SK-N-SH (cell line): ENCODE results near the gene CEP95. TPM values are rescaled to one million over a fixed set of nuclear protein-coding genes. Genes with fewer than 3 reads are reported as not detected.

Source experiments
- CTCF ChIA-PET: fragments of 300-600, 350-600 bp; formaldehyde crosslinking; extraction: SDS; loops from one replicate; lab custom pipeline; 2021; lab: Yijun Ruan, JAX
- POLR2A ChIA-PET: fragments of 350-600 bp; sonication (Branson Sonifier 250); formaldehyde crosslinking; extraction: SDS; loops from one replicate; lab custom pipeline; 2020; ENCODE audit warnings: antibody characterized with exemption, inconsistent platforms; lab: Yijun Ruan, JAX
- DNase-seq: peaks from one replicate; pipeline ENCODE4 v3.0.0; 2012
- H2AFZ ChIP-seq: fragments of 200-600 bp; sonication (generic); 2 replicates; pipeline ENCODE4 v1.8.1; 2016; ENCODE audit warnings: antibody characterized with exemption, mild to moderate bottlenecking, low read depth
- H3F3A ChIP-seq: fragments of 200-600 bp; sonication (generic); replicated peaks from 2 replicates; pipeline ENCODE3; 2016; ENCODE audit warnings: antibody characterized with exemption, mild to moderate bottlenecking; ENCODE audit not compliant: insufficient read depth
- H3K27ac ChIP-seq, 2 experiments: fragments of 200-500 bp in 1 of 2; fragments of 200-600 bp in 1 of 2; sonication (Bioruptor generic) in 1 of 2; sonication (generic), shearing (Covaris generic) in 1 of 2; 2 replicates each; pipeline versions ENCODE4 v1.5.1 to v1.6.1; 2014 to 2016; ENCODE audit warnings: low read depth in 2 of 2, inconsistent platforms in 1 of 2, low read length in 1 of 2, mild to moderate bottlenecking in 1 of 2, mixed read lengths in 1 of 2
- H3K27me3 ChIP-seq: fragments of 200-600 bp; sonication (generic), shearing (Covaris generic); 2 replicates; pipeline ENCODE4 v1.6.1; 2016; ENCODE audit warnings: mixed run types; ENCODE audit not compliant: insufficient read depth
- H3K36me3 ChIP-seq, 2 experiments: fragments of 200-500 bp in 1 of 2; fragments of 200-600 bp in 1 of 2; sonication (Bioruptor generic) in 1 of 2; sonication (generic) in 1 of 2; replicated peaks in 1 of 2; 2 replicates each; pipeline versions ENCODE3 to v1.5.1; 2014 to 2016; ENCODE audit warnings: low read length in 1 of 2, mild to moderate bottlenecking in 1 of 2; ENCODE audit not compliant: insufficient read depth in 2 of 2, control insufficient read depth in 1 of 2
- H3K4me1 ChIP-seq, 2 experiments: fragments of 200-500 bp in 1 of 2; fragments of 200-600 bp in 1 of 2; sonication (Bioruptor generic) in 1 of 2; sonication (generic), shearing (Covaris generic) in 1 of 2; 2 replicates each; pipeline versions ENCODE4 v1.5.1 to v1.6.1; 2014 to 2016; ENCODE audit warnings: low read depth in 1 of 2, low read length in 1 of 2, mixed run types in 1 of 2; ENCODE audit not compliant: insufficient read depth in 2 of 2, control insufficient read depth in 1 of 2
- H3K4me2 ChIP-seq: fragments of 200-600 bp; sonication (generic), shearing (Covaris generic); 2 replicates; pipeline ENCODE4 v1.6.1; 2017; ENCODE audit warnings: mixed run types
- H3K4me3 ChIP-seq, 2 experiments: fragments of 200-500 bp in 1 of 2; fragments of 200-600 bp in 1 of 2; sonication (Bioruptor generic) in 1 of 2; sonication (generic), shearing (Covaris generic) in 1 of 2; 2 replicates each; pipeline versions ENCODE4 v1.5.1 to v1.8.1; 2014 to 2016; ENCODE audit warnings: low read depth in 2 of 2, inconsistent platforms in 1 of 2, low read length in 1 of 2, mild to moderate bottlenecking in 1 of 2, mixed read lengths in 1 of 2, moderate library complexity in 1 of 2
- H3K79me2 ChIP-seq: fragments of 200-600 bp; sonication (generic); 2 replicates; pipeline ENCODE4 v1.8.1; 2017; ENCODE audit warnings: mild to moderate bottlenecking; ENCODE audit not compliant: insufficient read depth
- H3K9ac ChIP-seq: fragments of 200-600 bp; sonication (generic); 2 replicates; pipeline ENCODE4 v1.6.1; 2017; ENCODE audit warnings: mixed run types
- H3K9me2 ChIP-seq: fragments of 200-600 bp; sonication (generic); 2 replicates; pipeline ENCODE4 v1.6.1; 2017; ENCODE audit warnings: mixed run types
- H3K9me3 ChIP-seq: fragments of 200-600 bp; sonication (generic); 2 replicates; pipeline ENCODE4 v1.6.1; 2017; ENCODE audit warnings: mixed run types, mild to moderate bottlenecking, moderate library complexity
- H4K20me1 ChIP-seq: fragments of 200-600 bp; sonication (generic); 2 replicates; pipeline ENCODE4 v1.6.1; 2017; ENCODE audit warnings: mild to moderate bottlenecking, mixed run types; ENCODE audit not compliant: insufficient read depth
- ELF1 ChIP-seq: IDR thresholded peaks from 2 replicates; pipeline ENCODE4 v1.4.0; 2012
- FOXM1 ChIP-seq: IDR thresholded peaks from 2 replicates; pipeline ENCODE4 v1.4.0; 2012; ENCODE audit warnings: low read depth, mild to moderate bottlenecking
- JUND ChIP-seq: IDR thresholded peaks from 2 replicates; pipeline ENCODE4 v1.4.0; 2012
- MEF2A ChIP-seq: IDR thresholded peaks from 2 replicates; pipeline ENCODE4 v1.4.0; 2012; ENCODE audit warnings: low read depth, borderline replicate concordance
- MXI1 ChIP-seq: IDR thresholded peaks from 2 replicates; pipeline ENCODE4 v1.6.1; 2012; ENCODE audit warnings: mild to moderate bottlenecking, low read depth, low read length, improper control_type of control experiment
- SMC3 ChIP-seq: IDR thresholded peaks from 2 replicates; pipeline ENCODE4 v1.6.1; 2012; ENCODE audit warnings: low read depth, low read length, improper control_type of control experiment
- TAF1 ChIP-seq: IDR thresholded peaks from 2 replicates; pipeline ENCODE4 v1.6.1; 2012; ENCODE audit warnings: low read depth, mild to moderate bottlenecking, low read length, moderate library complexity, borderline replicate concordance
- USF2 ChIP-seq: fragments of 150-350 bp; IDR thresholded peaks from 2 replicates; pipeline ENCODE4 v1.6.1; 2017; ENCODE audit warnings: antibody characterized with exemption, low read length, low read depth, borderline replicate concordance
- YY1 ChIP-seq: IDR thresholded peaks from 2 replicates; pipeline ENCODE4 v1.4.0; 2012; ENCODE audit warnings: low read depth, mild to moderate bottlenecking
- ZBTB33 ChIP-seq: IDR thresholded peaks from 2 replicates; pipeline ENCODE4 v1.4.0; 2012; ENCODE audit warnings: low read depth, borderline replicate concordance
- WGBS: methylation state at CpG from one replicate; pipeline ENCODE4 v1.1.6; 2017; ENCODE audit warnings: low lambda C conversion rate; 5-methylcytosine and 5-hydroxymethylcytosine counted together
- polyA plus RNA-seq, 3 experiments: library from polyadenylated mRNA; depleted of rRNA; stranded (reverse); fragments of >200 nt; gene quantifications; 2 replicates each; pipeline ENCODE4 v1.2.3, GENCODE V29; 2012

Gene CEP95
- polyA plus RNA-seq, 1 of the 3 experiments (the other 2 are of a cell fraction) = 30.8 TPM

GRCh38 chr17:64551461-64551860 is 44.7 kb downstream of the CEP95 start:
- Histone ChIP-seq H3K4me1 (no peaks in the 10 kb centered on the region), H3K9me2 (no peaks in the 10 kb centered on the region), H3K4me2 (no peak overlapping the region), H3K9ac (no peak overlapping the region), H3K27ac (no peak overlapping the region), H3F3A (peaks cover 77% of the 10 kb centered on the region), H3K27me3 (no peaks in the 10 kb centered on the region), H3K4me3 (no peak overlapping the region), H3K36me3 (peaks cover 67 to 99% of the 10 kb centered on the region in 2 experiments), H3K9me3 (no peaks in the 10 kb centered on the region), H2AFZ (no peak overlapping the region), H4K20me1 (0 out of 2 replicates have a peak, but pooled peaks cover 5% of the 10 kb centered on the region), H3K79me2 (peaks cover 93% of the 10 kb centered on the region)
- ChIA-PET CTCF (no interaction called here), POLR2A (interaction anchor here (0.8 kb wide), 1 partner anchor 17 kb away, joined by 3 read pairs; no protein-coding TSS in a partner anchor)
- no peak for TF ChIP-seq TAF1
- no peak for TF ChIP-seq JUND
- TF ChIP-seq SMC3 = no peak
- no peak for TF ChIP-seq USF2
- DNase-seq = no peak
- 97% methylated on average over 5 of the region's 5 CpGs for whole genome bisulfite sequencing

GRCh38 chr17:64554028-64554637 is 47.4 kb downstream of the CEP95 start:
- TF ChIP-seq ZBTB33 = no peak
- no peak for TF ChIP-seq MXI1
- no peak for TF ChIP-seq FOXM1
- TF ChIP-seq YY1 = no peak
- no peak for TF ChIP-seq MEF2A
- TF ChIP-seq ELF1 = no peak
- H4K20me1 ChIP-seq = peaks cover 6% of the 10 kb centered on the region; the same call in 1 of the 2 replicates
- peaks cover 67 to 100% of the 10 kb centered on the region in 2 experiments for H3K36me3 ChIP-seq
- H3K4me2 ChIP-seq = no peak overlapping the region
- no peak overlapping the region for H3K9ac ChIP-seq
- POLR2A ChIA-PET = interaction anchor here (0.6 to 0.9 kb wide), 2 partner anchors 47 to 107 kb away, joined by 3 read pairs; partner anchors contain the start of gene CEP95
- H3K79me2 ChIP-seq = peaks cover 93% of the 10 kb centered on the region
- CTCF ChIA-PET = interaction anchor here (1.0 to 1.3 kb wide), 3 partner anchors 10 to 23 kb away, joined by 3 read pairs; no protein-coding TSS in a partner anchor
- no peaks in the 10 kb centered on the region for H3K9me2 ChIP-seq
- no peaks in the 10 kb centered on the region for H3K4me1 ChIP-seq
- H3K27me3 ChIP-seq = no peaks in the 10 kb centered on the region
- peaks cover 73% of the 10 kb centered on the region for H3F3A ChIP-seq
- no peak overlapping the region for H2AFZ ChIP-seq
- no peak overlapping the region for H3K4me3 ChIP-seq
- no peak overlapping the region for H3K27ac ChIP-seq
- H3K9me3 ChIP-seq = no peaks in the 10 kb centered on the region
- DNase-seq = no peak
